Stimulated activated CD8-positive, alpha-beta memory T cell treated with anti-CD3 and anti-CD28 coated beads, Interleukin-12 subunit alpha, Interleukin-12 subunit beta, amount 100 ng/mL, for 4 hours (primary cell): ENCODE data around the gene CEP41.

Experiments used
- DNase-seq: peaks from one replicate; pipeline ENCODE4 v3.0.0-alpha.2; 2020; ENCODE audit warnings: low read depth

The CEP41 gene

GRCh38 chr7:130369110-130369711 lies 71.6 kb downstream of the CEP41 start:
- no peak for DNase-seq

GRCh38 chr7:130367836-130368746 lies 72.7 kb downstream of the CEP41 start:
- no peak for DNase-seq

- no peak for DNase-seq
These were observed 73.6 kb downstream of the CEP41 start for GRCh38 chr7:130367088-130367755.

- DNase-seq = no peak
These were observed 74.3 kb downstream of the CEP41 start for GRCh38 chr7:130366564-130366963.

- no peak for DNase-seq
These were observed 75.0 kb downstream of the CEP41 start for GRCh38 chr7:130365511-130366441.

GRCh38 chr7:130365088-130365487 lies 75.7 kb downstream of the CEP41 start:
- DNase-seq = no peak

GRCh38 chr7:130364451-130364850 lies 76.4 kb downstream of the CEP41 start:
- DNase-seq = no peak

- DNase-seq = no peak
These were observed 77.6 kb downstream of the CEP41 start for GRCh38 chr7:130363026-130363847.

GRCh38 chr7:130362251-130362816 lies 78.5 kb downstream of the CEP41 start:
- no peak for DNase-seq

GRCh38 chr7:130361681-130362080 lies 79.1 kb downstream of the CEP41 start:
- no peak for DNase-seq

GRCh38 chr7:130360518-130360917 lies 80.3 kb downstream of the CEP41 start:
- DNase-seq = no peak

GRCh38 chr7:130359276-130359857 lies 81.4 kb downstream of the CEP41 start:
- DNase-seq = no peak

GRCh38 chr7:130358471-130358870 lies 82.3 kb downstream of the CEP41 start:
- DNase-seq = no peak

- DNase-seq = no peak
These were observed 83.8 kb downstream of the CEP41 start for GRCh38 chr7:130356876-130357611.

- DNase-seq = no peak
These were observed 84.5 kb downstream of the CEP41 start for GRCh38 chr7:130356121-130356875.

GRCh38 chr7:130353196-130353595 lies 87.6 kb downstream of the CEP41 start:
- no peak for DNase-seq

GRCh38 chr7:130352194-130353074 lies 88.4 kb downstream of the CEP41 start:
- DNase-seq = no peak

GRCh38 chr7:130351791-130352090 lies 89.1 kb downstream of the CEP41 start:
- DNase-seq = no peak
